B cell (primary cell): Measurements from ENCODE around the gene TRMT13. TPM values are rescaled to one million over a fixed set of nuclear protein-coding genes. Genes with fewer than 3 reads are reported as not detected.

ENCODE experiments used
- ATAC-seq: fragments of 200-7000 bp; cut with Tn5 transposase; one replicate; pipeline ENCODE4 v1.10.0; 2021; ENCODE audit warnings: low read depth, mild to moderate bottlenecking, moderate number of reproducible peaks, moderate library complexity
- CTCF ChIA-PET: fragments of 350-600 bp; sonication (Branson Sonifier 250); formaldehyde crosslinking; loops from one replicate; lab custom pipeline; 2021; ENCODE audit warnings: antibody characterized with exemption, inconsistent platforms; lab: Charles Lee
- POLR2A ChIA-PET: fragments of 350-600 bp; sonication (Branson Sonifier 250); formaldehyde crosslinking; loops from one replicate; lab custom pipeline; 2021; ENCODE audit warnings: antibody characterized with exemption; lab: Charles Lee
- DNase-seq: peaks from one replicate; pipeline ENCODE4 v3.0.0; 2013
- H2AFZ ChIP-seq: 2 replicates; pipeline ENCODE4 v1.6.1; 2012; ENCODE audit warnings: mild to moderate bottlenecking, low read depth, low read length; ENCODE audit not compliant: insufficient read depth, poor library complexity, severe bottlenecking
- H3K27ac ChIP-seq, 2 donors: 1 replicate in 1 of 2; 2 replicates in 1 of 2; pipeline ENCODE4 v1.5.1; 2012 to 2013; ENCODE audit warnings: low read length in 2 of 2, mild to moderate bottlenecking in 2 of 2, moderate library complexity in 1 of 2
- H3K27me3 ChIP-seq, 4 experiments: fragments of 200-600 bp in 1 of 4; sonication (generic) in 1 of 4; replicated peaks in 1 of 4; 1 replicate in 2 of 4; 2 replicates in 2 of 4; pipeline versions ENCODE4 v1.6.1 to v1.7.0; 2013 to 2016; ENCODE audit warnings: low read length in 3 of 4, mild to moderate bottlenecking in 2 of 4, mixed read lengths in 1 of 4, moderate library complexity in 1 of 4; ENCODE audit not compliant: insufficient read depth in 4 of 4, control insufficient read depth in 3 of 4; ENCODE audit errors: control extremely low read depth in 1 of 4
- H3K36me3 ChIP-seq, 2 experiments: replicated peaks in 1 of 2; 1 replicate in 1 of 2; 2 replicates in 1 of 2; pipeline versions ENCODE4 v1.6.1 to v1.7.1; 2013; ENCODE audit warnings: low read length in 1 of 2; ENCODE audit not compliant: insufficient read depth in 2 of 2, control insufficient read depth in 1 of 2; ENCODE audit errors: control extremely low read depth in 1 of 2, extremely low read depth in 1 of 2
- H3K4me1 ChIP-seq, 2 donors: fragments of 200-600 bp in 1 of 2; sonication (generic) in 1 of 2; 1 replicate in 1 of 2; 2 replicates in 1 of 2; pipeline versions ENCODE4 v1.5.1 to v1.6.1; 2013 to 2017; ENCODE audit warnings: low read length in 2 of 2; ENCODE audit not compliant: control insufficient read depth in 2 of 2, insufficient read depth in 2 of 2
- H3K4me2 ChIP-seq: replicated peaks from 2 replicates; pipeline ENCODE3; 2012; ENCODE audit warnings: mild to moderate bottlenecking, low read depth, low read length; ENCODE audit not compliant: poor library complexity, severe bottlenecking
- H3K4me3 ChIP-seq, 5 experiments: fragments of 200-600 bp in 1 of 5; sonication (generic) in 1 of 5; 1 replicate in 3 of 5; 2 replicates in 2 of 5; pipeline versions ENCODE4 v1.5.1 to v1.7.0; 2011 to 2016; ENCODE audit warnings: low read length in 4 of 5, mild to moderate bottlenecking in 4 of 5, low read depth in 2 of 5, control low read depth in 1 of 5, moderate library complexity in 1 of 5; ENCODE audit not compliant: insufficient read depth in 1 of 5; ENCODE audit errors: control extremely low read depth in 1 of 5, extremely low read depth in 1 of 5
- H3K79me2 ChIP-seq: fragments of 200-600 bp; sonication (generic); one replicate; pipeline ENCODE4 v1.6.0; 2016; ENCODE audit warnings: low read length; ENCODE audit not compliant: control insufficient read depth, insufficient read depth
- H3K9ac ChIP-seq: fragments of 200-600 bp; sonication (generic); 2 replicates; pipeline ENCODE4 v1.6.1; 2017; ENCODE audit warnings: mild to moderate bottlenecking, low read length, moderate library complexity
- H3K9me3 ChIP-seq, 3 donors: one replicate each; pipeline versions ENCODE4 v1.6.1 to v1.7.1; 2013; ENCODE audit warnings: low read length in 2 of 3; ENCODE audit not compliant: control insufficient read depth in 2 of 3, insufficient read depth in 1 of 3; ENCODE audit errors: control extremely low read depth in 1 of 3
- H4K20me1 ChIP-seq: 2 replicates; pipeline ENCODE4 v1.6.0; 2012; ENCODE audit warnings: mild to moderate bottlenecking, low read length; ENCODE audit not compliant: insufficient read depth, control insufficient read depth, poor library complexity, severe bottlenecking
- H3K27ac Mint-ChIP-seq: one replicate; pipeline ENCODE4 v1.8.0; 2021; ENCODE audit warnings: mixed read lengths
- H3K27me3 Mint-ChIP-seq: one replicate; pipeline ENCODE4 v1.8.0; 2021; ENCODE audit warnings: mixed read lengths
- H3K4me1 Mint-ChIP-seq: one replicate; pipeline ENCODE4 v1.8.0; 2021; ENCODE audit warnings: mixed read lengths
- H3K4me3 Mint-ChIP-seq: one replicate; pipeline ENCODE4 v1.8.0; 2021; ENCODE audit warnings: mixed read lengths
- H3K9me3 Mint-ChIP-seq: one replicate; pipeline ENCODE4 v1.8.0; 2022; ENCODE audit warnings: mixed read lengths; ENCODE audit not compliant: insufficient read depth
- EZH2 ChIP-seq: IDR thresholded peaks from 2 replicates; pipeline ENCODE4 v1.6.1; 2012; ENCODE audit warnings: borderline replicate concordance, low read depth, mild to moderate bottlenecking, moderate library complexity, low read length; ENCODE audit not compliant: insufficient read depth, poor library complexity, severe bottlenecking
- WGBS: methylation state at CpG from one replicate; pipeline ENCODE4 v1.1.5; 2013; ENCODE audit warnings: missing lambda C conversion rate; ENCODE audit not compliant: insufficient coverage; 5-methylcytosine and 5-hydroxymethylcytosine counted together
- intact Hi-C: fragments of 100-400 bp; cut with micrococcal nuclease; formaldehyde crosslinking; loops from one replicate; pipeline ENCODE4 v1.10.0; 2022
- polyA plus RNA-seq: library from polyadenylated mRNA; depleted of rRNA; stranded (reverse); fragments of >200 nt; gene quantifications from 2 replicates; pipeline ENCODE4 v1.2.3, GENCODE V29; 2012
- total RNA-seq, 2 donors: library from RNA; stranded (reverse); fragments of 120-200 nt in 1 of 2; gene quantifications; 1 replicate in 1 of 2; 2 replicates in 1 of 2; pipeline versions ENCODE4 v1.2.3 to v1.2.4, GENCODE V29; 2013 to 2022
- TF ChIP-seq, protein P1 (sequence below): fragments of 200-600 bp; IDR thresholded peaks from one replicate; pipeline ENCODE4 v1.8.0; 2022; ENCODE audit warnings: antibody characterized with exemption, mild to moderate bottlenecking

Gene TRMT13
- total and polyA plus RNA-seq, 2 donors (not counting 1 experiment from before 2014, with no cell fraction given): 15.6 to 40.1 TPM

DNA sequence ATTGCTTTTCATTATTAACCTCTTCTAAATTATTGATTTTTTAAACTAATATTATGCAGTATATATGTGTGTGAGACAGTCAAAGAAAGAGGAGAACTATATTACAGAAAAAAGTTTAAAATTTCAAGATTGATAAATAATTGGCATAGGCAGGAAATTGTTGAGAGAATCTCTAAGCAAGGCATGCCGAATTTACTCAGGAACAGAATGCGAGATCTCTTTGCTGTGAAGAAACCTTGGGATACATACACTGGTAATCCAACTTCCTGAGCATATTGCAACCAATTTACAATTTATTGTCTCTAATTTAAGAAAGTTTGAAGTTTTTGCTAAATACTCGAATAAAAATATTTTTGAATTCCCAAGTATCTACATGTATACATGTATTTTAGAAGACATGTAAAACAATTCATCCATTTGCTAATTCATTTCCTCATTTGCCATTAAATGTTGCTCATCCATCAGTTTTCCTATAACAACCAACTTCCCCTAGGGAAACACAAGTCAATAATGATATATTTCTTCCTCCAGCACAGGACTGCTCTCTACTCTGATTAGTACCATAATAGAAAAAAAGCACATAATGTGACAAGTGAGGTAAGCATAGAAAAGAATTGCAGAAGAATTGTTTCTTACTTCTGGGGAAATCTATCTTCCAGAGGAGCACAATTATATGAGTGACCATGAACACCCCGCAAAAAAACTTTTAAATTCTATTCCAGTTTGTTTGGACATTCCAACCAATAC, 44.5 kb downstream of the TRMT13 start:
- H3K27me3 Mint-ChIP-seq: no peaks in the 10 kb centered on the region
- H3K27ac Mint-ChIP-seq: no peak overlapping the region
- no peaks in the 10 kb centered on the region for H3K4me1 ChIP-seq
- H3K4me3 Mint-ChIP-seq: no peak overlapping the region
- H4K20me1 ChIP-seq: no peaks in the 10 kb centered on the region
- DNase-seq (no peak), ATAC-seq (no peak)
- H3K36me3 ChIP-seq: no peaks in the 10 kb centered on the region
- H3K27ac ChIP-seq: no peak overlapping the region
- no peaks in the 10 kb centered on the region for H3K27me3 ChIP-seq
- ChIA-PET CTCF (no interaction called here), POLR2A (no interaction called here)
- no peak overlapping the region for H3K4me3 ChIP-seq
- H3K79me2 ChIP-seq: no peaks in the 10 kb centered on the region
- H3K4me1 Mint-ChIP-seq: no peaks in the 10 kb centered on the region
- no peak for TF ChIP-seq EZH2
- TF ChIP-seq, protein P1, sequence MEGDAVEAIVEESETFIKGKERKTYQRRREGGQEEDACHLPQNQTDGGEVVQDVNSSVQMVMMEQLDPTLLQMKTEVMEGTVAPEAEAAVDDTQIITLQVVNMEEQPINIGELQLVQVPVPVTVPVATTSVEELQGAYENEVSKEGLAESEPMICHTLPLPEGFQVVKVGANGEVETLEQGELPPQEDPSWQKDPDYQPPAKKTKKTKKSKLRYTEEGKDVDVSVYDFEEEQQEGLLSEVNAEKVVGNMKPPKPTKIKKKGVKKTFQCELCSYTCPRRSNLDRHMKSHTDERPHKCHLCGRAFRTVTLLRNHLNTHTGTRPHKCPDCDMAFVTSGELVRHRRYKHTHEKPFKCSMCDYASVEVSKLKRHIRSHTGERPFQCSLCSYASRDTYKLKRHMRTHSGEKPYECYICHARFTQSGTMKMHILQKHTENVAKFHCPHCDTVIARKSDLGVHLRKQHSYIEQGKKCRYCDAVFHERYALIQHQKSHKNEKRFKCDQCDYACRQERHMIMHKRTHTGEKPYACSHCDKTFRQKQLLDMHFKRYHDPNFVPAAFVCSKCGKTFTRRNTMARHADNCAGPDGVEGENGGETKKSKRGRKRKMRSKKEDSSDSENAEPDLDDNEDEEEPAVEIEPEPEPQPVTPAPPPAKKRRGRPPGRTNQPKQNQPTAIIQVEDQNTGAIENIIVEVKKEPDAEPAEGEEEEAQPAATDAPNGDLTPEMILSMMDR: no peak
- no peak overlapping the region for H3K9ac ChIP-seq
- no peaks in the 10 kb centered on the region for H3K9me3 Mint-ChIP-seq
- H3K4me2 ChIP-seq: no peak overlapping the region
- H3K9me3 ChIP-seq: no peaks in the 10 kb centered on the region
- intact Hi-C loops: no loop called here
- no CpG with 5 or more reads among the region's 4 CpGs for WGBS
- H2AFZ ChIP-seq: no peak overlapping the region

GRCh38 chr1:100178091-100178490, 45.1 kb downstream of the TRMT13 start, which contains the start of gene LRRC39:
Gene LRRC39 (minus strand): TSS chr1:100178256. CDS start chr1:100168516, 9,740 bp downstream.
- no peak for DNase-seq
- H3K27ac ChIP-seq: no peak within 1 kb of the TSS
- no CpG with 5 or more reads among the region's 5 CpGs for WGBS
- no peaks in the 10 kb centered on the region for H4K20me1 ChIP-seq
- no peaks in the 10 kb centered on the region for H3K9me3 Mint-ChIP-seq
- CTCF ChIA-PET: no interaction called here
- no peak for ATAC-seq
- H2AFZ ChIP-seq: no peak within 1 kb of the TSS
- no peak within 1 kb of the TSS for H3K9ac ChIP-seq
- no peaks in the 10 kb centered on the region for H3K79me2 ChIP-seq
- intact Hi-C loops: no loop called here
- no peaks in the 10 kb centered on the region for H3K27me3 ChIP-seq
- no peaks in the 10 kb centered on the region for H3K9me3 ChIP-seq
- H3K27me3 Mint-ChIP-seq: no peaks in the 10 kb centered on the region
- H3K4me1 ChIP-seq: no peaks in the 10 kb centered on the region
- H3K4me2 ChIP-seq: no peak within 1 kb of the TSS
- no peaks in the 10 kb centered on the region for H3K4me1 Mint-ChIP-seq
- H3K27ac Mint-ChIP-seq: no peak within 1 kb of the TSS
- TF ChIP-seq EZH2: no peak
- TF ChIP-seq, protein P1: no peak
- no peak within 1 kb of the TSS for H3K4me3 ChIP-seq
- POLR2A ChIA-PET: no interaction called here
- H3K4me3 Mint-ChIP-seq: no peak within 1 kb of the TSS
- H3K36me3 ChIP-seq: no peaks in the 10 kb centered on the region
